Fibroblast of mammary gland (primary cell): ENCODE measurements around the gene RHBDF2.

Experiments
- DNase-seq: peaks from one replicate; pipeline ENCODE4 v3.0.0-alpha.2; 2010; ENCODE audit warnings: low read depth
- H3K4me3 ChIP-seq: 2 replicates; pipeline ENCODE4 v1.5.1; 2011; ENCODE audit warnings: low read depth, mild to moderate bottlenecking, low read length, moderate library complexity; ENCODE audit not compliant: control insufficient read depth
- CTCF ChIP-seq: conservative IDR thresholded peaks from 2 replicates; pipeline ENCODE4 v1.5.1; 2011; ENCODE audit warnings: low read depth, low read length, inconsistent platforms; ENCODE audit not compliant: control insufficient read depth, insufficient read depth

RHBDF2 gene

DNA sequence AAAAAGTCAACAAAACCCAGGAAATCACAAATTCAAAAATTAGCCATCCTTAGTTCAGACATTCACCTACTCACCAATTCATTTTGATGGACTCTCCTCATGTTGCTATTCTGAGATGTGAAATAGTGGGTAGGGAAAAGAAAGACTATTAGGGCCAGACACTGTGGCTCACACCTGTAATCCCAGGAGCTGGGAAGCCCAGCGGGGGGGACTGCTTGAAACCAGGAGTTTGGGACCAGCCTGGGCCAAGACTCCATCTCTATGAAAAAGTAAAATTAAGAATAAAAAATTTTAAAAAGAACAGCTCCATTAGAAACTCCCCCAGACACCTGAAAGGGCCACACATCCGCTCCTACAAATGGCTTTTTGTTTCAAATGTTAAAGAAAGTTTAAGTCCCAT is 69.7 kb downstream of the RHBDF2 start:
- no peak overlapping the region for H3K4me3 ChIP-seq
- TF ChIP-seq CTCF: no peak
- no peak for DNase-seq

GRCh38 chr17:76428511-76428910 is 72.7 kb downstream of the RHBDF2 start:
- DNase-seq: peak; percentile 44
- no peak overlapping the region for H3K4me3 ChIP-seq
- no peak for TF ChIP-seq CTCF

DNA sequence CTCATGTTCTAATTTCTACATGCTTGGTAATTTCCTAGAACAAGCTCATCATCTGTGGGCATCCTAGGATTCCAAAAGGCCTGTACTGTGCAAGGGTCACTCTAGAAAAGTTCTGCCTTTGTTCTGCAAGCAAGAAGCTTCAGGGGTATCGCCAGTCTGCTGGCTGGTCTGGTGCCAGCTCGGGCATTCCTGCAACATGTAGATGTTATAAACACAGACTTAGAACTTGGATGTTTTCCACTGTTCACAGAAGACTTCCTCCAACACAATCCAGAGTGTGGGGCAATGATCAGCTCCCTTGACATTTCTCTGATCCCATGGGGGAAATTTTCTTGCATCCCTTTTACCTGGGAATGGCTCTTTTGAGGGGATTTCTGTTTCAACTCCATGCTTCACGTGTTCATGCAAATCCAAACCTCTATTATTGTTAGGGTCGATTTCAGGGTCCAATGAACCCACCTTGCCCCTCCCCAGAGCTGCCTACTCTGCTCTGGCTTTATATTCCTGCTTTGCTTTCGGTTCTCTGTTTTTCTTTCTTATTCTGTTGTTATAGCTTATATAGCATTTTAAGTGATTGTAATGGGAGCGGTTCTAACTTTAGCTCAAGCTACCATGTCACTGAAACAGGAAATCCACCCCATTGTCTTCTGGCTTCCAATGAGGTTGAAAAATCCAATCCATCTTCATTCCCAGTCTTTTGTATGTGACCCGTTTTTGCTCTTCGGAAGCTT is 73.6 kb downstream of the RHBDF2 start:
- no peak overlapping the region for H3K4me3 ChIP-seq
- no peak for TF ChIP-seq CTCF
- peak; percentile 65 for DNase-seq

- no peak for DNase-seq
- no peak overlapping the region for H3K4me3 ChIP-seq
- TF ChIP-seq CTCF: no peak
These were observed 74.4 kb downstream of the RHBDF2 start for GRCh38 chr17:76426853-76427252.

GRCh38 chr17:76422860-76423259 is 78.4 kb downstream of the RHBDF2 start:
- no peak overlapping the region for H3K4me3 ChIP-seq
- no peak for DNase-seq
- no peak for TF ChIP-seq CTCF

DNA sequence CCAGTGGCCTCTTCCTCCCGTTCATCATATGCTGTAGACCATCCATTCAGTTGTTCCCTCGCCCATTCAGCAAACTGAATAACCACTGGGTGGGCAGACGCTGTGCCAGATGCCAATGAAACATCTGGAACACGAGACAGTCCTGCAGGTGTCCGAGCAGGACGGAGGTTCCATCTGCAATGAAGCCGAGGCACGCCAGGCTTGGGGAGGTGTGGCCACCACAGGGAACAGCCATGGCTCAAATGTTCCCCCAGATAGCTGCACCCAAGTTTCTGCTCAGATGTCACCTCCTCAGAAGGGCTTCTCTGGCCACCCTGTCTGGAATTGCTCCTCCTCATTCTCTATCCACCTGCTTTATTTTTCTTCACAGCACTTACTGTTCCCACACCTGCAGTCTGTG is 78.8 kb downstream of the RHBDF2 start:
- TF ChIP-seq CTCF: no peak
- no peak for DNase-seq
- no peak overlapping the region for H3K4me3 ChIP-seq

DNA sequence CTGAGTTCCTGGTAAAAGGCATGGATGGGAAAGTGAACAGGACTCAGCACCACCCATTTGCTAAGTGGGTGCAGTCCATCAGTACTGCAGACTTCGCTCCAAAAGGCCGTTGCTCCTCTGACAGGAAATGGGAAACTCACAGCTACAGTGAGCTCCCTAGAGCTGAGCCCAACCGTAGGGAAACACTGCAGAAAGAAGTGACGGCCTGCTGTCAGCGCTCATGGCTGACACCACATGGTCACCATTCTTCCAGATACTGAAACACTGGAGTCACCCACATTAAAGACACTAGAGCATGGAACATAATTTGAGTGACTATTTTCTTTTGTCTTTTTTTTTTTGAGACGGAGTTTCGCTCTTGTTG is 80.2 kb downstream of the RHBDF2 start:
- no peak for DNase-seq

More for the DNA sequence above, 80.2 kb downstream of the RHBDF2 start:
- H3K4me3 ChIP-seq: no peak overlapping the region
- TF ChIP-seq CTCF: no peak
